GM19238 (cell line): Measurements from ENCODE around the gene PLPP7.

Experiments
- DNase-seq: peaks from one replicate; pipeline ENCODE4 v3.0.0; 2011; ENCODE audit warnings: low spot score; ENCODE audit not compliant: insufficient read length

Gene PLPP7

GRCh38 chr9:131280660-131281059 lies 8.9 kb upstream of the PLPP7 start:
- DNase-seq: no peak

GRCh38 chr9:131281119-131281965 lies 8.2 kb upstream of the PLPP7 start:
- no peak for DNase-seq

- DNase-seq: no peak
Measured at GRCh38 chr9:131282175-131282574, 7.3 kb upstream of the PLPP7 start.

GRCh38 chr9:131282688-131283422 lies 6.7 kb upstream of the PLPP7 start:
- no peak for DNase-seq

- DNase-seq: no peak
Measured at GRCh38 chr9:131284856-131285255, 4.7 kb upstream of the PLPP7 start.

- no peak for DNase-seq
Measured at GRCh38 chr9:131287359-131287758, 2.2 kb upstream of the PLPP7 start.

- no peak for DNase-seq
Measured at GRCh38 chr9:131288217-131288616, 1.3 kb upstream of the PLPP7 start.

GRCh38 chr9:131290036-131290766 lies 678 bp downstream of the PLPP7 start:
- no peak for DNase-seq

- no peak for DNase-seq
Measured at GRCh38 chr9:131290767-131291370, 1.3 kb downstream of the PLPP7 start.

- no peak for DNase-seq
Measured at GRCh38 chr9:131291795-131292315, 2.3 kb downstream of the PLPP7 start.

GRCh38 chr9:131292937-131293336 lies 3.4 kb downstream of the PLPP7 start:
- DNase-seq: no peak

- DNase-seq: no peak
Measured at GRCh38 chr9:131296460-131296859, 6.9 kb downstream of the PLPP7 start.

- DNase-seq: no peak
Measured at GRCh38 chr9:131296906-131297500, 7.5 kb downstream of the PLPP7 start.

GRCh38 chr9:131297903-131298302 lies 8.4 kb downstream of the PLPP7 start:
- DNase-seq: no peak

- no peak for DNase-seq
Measured at GRCh38 chr9:131298341-131298740, 8.8 kb downstream of the PLPP7 start.

- no peak for DNase-seq
Measured at GRCh38 chr9:131298816-131299215, 9.3 kb downstream of the PLPP7 start.

GRCh38 chr9:131299346-131299960 lies 9.9 kb downstream of the PLPP7 start:
- DNase-seq: no peak

GRCh38 chr9:131299961-131300347 lies 10.4 kb downstream of the PLPP7 start:
- no peak for DNase-seq

- no peak for DNase-seq
Measured at GRCh38 chr9:131300444-131300843, 10.9 kb downstream of the PLPP7 start.

GRCh38 chr9:131302244-131303075 lies 12.9 kb downstream of the PLPP7 start:
- DNase-seq: no peak
